OCI-LY1 (cell line): ENCODE measurements around the gene ANKS6.

Experiments
- H2AFZ ChIP-seq: fragments of 200-600 bp; sonication (generic), shearing (Covaris generic); 2 replicates; pipeline ENCODE4 v1.6.0; 2014; ENCODE audit warnings: antibody characterized with exemption, mild to moderate bottlenecking, low read length
- H3F3A ChIP-seq: fragments of 200-600 bp; sonication (generic), shearing (Covaris generic); 2 replicates; pipeline ENCODE4 v1.6.0; 2014; ENCODE audit warnings: mild to moderate bottlenecking, antibody characterized with exemption, low read length, moderate library complexity; ENCODE audit not compliant: insufficient read depth
- H3K27ac ChIP-seq: fragments of 200-600 bp; sonication (generic); 2 replicates; pipeline ENCODE4 v1.5.1; 2014; ENCODE audit warnings: low read length, mixed run types, mild to moderate bottlenecking, low read depth; ENCODE audit not compliant: poor library complexity, severe bottlenecking
- H3K27me3 ChIP-seq: fragments of 200-600 bp; sonication (generic); 2 replicates; pipeline ENCODE4 v1.6.0; 2014; ENCODE audit warnings: antibody characterized with exemption, mild to moderate bottlenecking, low read length, moderate library complexity; ENCODE audit not compliant: insufficient read depth
- H3K36me3 ChIP-seq: fragments of 200-600 bp; sonication (generic); 2 replicates; pipeline ENCODE4 v1.6.1; 2014; ENCODE audit warnings: mild to moderate bottlenecking, antibody characterized with exemption, low read length, moderate library complexity, mixed read lengths; ENCODE audit not compliant: insufficient read depth
- H3K4me1 ChIP-seq: fragments of 200-600 bp; sonication (generic); 2 replicates; pipeline ENCODE4 v1.5.1; 2014; ENCODE audit warnings: mild to moderate bottlenecking, low read length, moderate library complexity; ENCODE audit not compliant: insufficient read depth, severe bottlenecking
- H3K4me2 ChIP-seq: fragments of 200-600 bp; sonication (generic), shearing (Covaris generic); 2 replicates; pipeline ENCODE4 v1.6.1; 2014; ENCODE audit warnings: low read length
- H3K4me3 ChIP-seq: fragments of 200-600 bp; sonication (generic); 2 replicates; pipeline ENCODE4 v1.5.1; 2014; ENCODE audit warnings: low read length, low read depth, mild to moderate bottlenecking, mixed read lengths; ENCODE audit not compliant: poor library complexity, severe bottlenecking
- H3K79me2 ChIP-seq: fragments of 200-600 bp; shearing (Covaris generic); 2 replicates; pipeline ENCODE4 v1.6.1; 2016; ENCODE audit warnings: mixed run types, low read length, mixed read lengths; ENCODE audit not compliant: insufficient read depth
- H3K9ac ChIP-seq: fragments of 200-600 bp; sonication (generic), shearing (Covaris generic); 2 replicates; pipeline ENCODE4 v1.6.1; 2014; ENCODE audit warnings: mild to moderate bottlenecking, low read length, mixed read lengths
- H3K9me2 ChIP-seq: fragments of 200-600 bp; sonication (generic), shearing (Covaris generic); 2 replicates; pipeline ENCODE4 v1.6.1; 2014; ENCODE audit warnings: low read depth, mild to moderate bottlenecking, low read length, mixed read lengths
- H3K9me3 ChIP-seq: fragments of 200-600 bp; shearing (Covaris generic); 2 replicates; pipeline ENCODE4 v1.6.1; 2014; ENCODE audit warnings: low read length, mixed read lengths
- H4K20me1 ChIP-seq: fragments of 200-600 bp; sonication (generic), shearing (Covaris generic); 2 replicates; pipeline ENCODE4 v1.6.0; 2016; ENCODE audit warnings: mild to moderate bottlenecking, low read length; ENCODE audit not compliant: insufficient read depth
- EZH2 ChIP-seq: fragments of 200-600 bp; sonication (generic), shearing (Covaris generic); IDR thresholded peaks from 2 replicates; pipeline ENCODE4 v1.8.0; 2017; ENCODE audit warnings: borderline replicate concordance, mixed run types, mild to moderate bottlenecking, antibody characterized with exemption, low read length, moderate library complexity, mixed read lengths
- TF ChIP-seq, protein P1 (sequence below): fragments of 200-600 bp; sonication (generic), shearing (Covaris generic); IDR thresholded peaks from 2 replicates; pipeline ENCODE4 v1.5.1; 2017; ENCODE audit warnings: mild to moderate bottlenecking, antibody characterized with exemption, low read length, moderate library complexity, mixed read lengths

ANKS6 gene

DNA sequence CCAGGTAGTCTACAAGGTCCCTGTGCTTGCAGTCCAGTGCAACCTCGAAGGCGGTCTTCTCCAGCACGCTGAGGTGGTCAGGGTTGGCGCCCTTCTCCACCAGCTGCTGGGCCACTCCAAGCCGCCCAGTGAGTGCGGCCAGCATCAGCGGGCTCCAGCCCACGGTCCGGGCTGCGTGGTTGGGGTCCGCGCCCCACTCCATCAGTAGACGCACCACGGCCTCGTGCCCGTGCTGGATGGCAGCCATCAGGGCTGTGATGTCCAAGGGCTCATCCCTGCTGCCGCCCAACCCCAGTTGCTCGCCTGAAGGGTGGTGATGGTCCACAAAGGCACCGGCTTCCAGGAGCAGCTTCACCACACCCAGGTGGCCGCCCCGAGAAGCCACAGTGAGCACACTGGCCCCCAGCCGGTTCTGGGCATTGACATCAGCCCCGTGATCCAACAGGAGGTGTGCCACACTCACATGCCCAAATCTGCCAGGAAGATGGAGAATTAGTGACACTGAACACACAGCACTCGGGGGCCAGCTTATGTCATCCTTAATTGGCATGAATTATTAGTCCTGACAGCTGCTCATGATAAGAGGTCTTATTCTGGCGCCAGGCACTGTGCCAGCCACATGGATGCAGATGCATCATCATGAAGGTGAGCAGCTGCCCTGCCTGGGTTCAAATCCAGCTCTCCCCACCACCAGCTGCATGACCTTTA, 6.1 kb downstream of the ANKS6 start:
- H3K79me2 ChIP-seq, result no peaks in the 10 kb centered on the region
- H3K27me3 ChIP-seq, result no peaks in the 10 kb centered on the region
- H4K20me1 ChIP-seq, result no peaks in the 10 kb centered on the region
- H3K4me1 ChIP-seq, result peaks cover 13% of the 10 kb centered on the region
- H3K4me2 ChIP-seq, result no peak overlapping the region
- no peak overlapping the region for H3K9ac ChIP-seq
- no peaks in the 10 kb centered on the region for H3K9me2 ChIP-seq
- no peaks in the 10 kb centered on the region for H3F3A ChIP-seq
- H3K4me3 ChIP-seq, result no peak overlapping the region
- no peaks in the 10 kb centered on the region for H3K9me3 ChIP-seq
- H2AFZ ChIP-seq, result no peak overlapping the region
- H3K36me3 ChIP-seq, result peaks cover 20% of the 10 kb centered on the region; the same call in 1 of the 2 replicates
- TF ChIP-seq EZH2, result no peak
- TF ChIP-seq, protein P1, sequence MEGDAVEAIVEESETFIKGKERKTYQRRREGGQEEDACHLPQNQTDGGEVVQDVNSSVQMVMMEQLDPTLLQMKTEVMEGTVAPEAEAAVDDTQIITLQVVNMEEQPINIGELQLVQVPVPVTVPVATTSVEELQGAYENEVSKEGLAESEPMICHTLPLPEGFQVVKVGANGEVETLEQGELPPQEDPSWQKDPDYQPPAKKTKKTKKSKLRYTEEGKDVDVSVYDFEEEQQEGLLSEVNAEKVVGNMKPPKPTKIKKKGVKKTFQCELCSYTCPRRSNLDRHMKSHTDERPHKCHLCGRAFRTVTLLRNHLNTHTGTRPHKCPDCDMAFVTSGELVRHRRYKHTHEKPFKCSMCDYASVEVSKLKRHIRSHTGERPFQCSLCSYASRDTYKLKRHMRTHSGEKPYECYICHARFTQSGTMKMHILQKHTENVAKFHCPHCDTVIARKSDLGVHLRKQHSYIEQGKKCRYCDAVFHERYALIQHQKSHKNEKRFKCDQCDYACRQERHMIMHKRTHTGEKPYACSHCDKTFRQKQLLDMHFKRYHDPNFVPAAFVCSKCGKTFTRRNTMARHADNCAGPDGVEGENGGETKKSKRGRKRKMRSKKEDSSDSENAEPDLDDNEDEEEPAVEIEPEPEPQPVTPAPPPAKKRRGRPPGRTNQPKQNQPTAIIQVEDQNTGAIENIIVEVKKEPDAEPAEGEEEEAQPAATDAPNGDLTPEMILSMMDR, result no peak
- no peak overlapping the region for H3K27ac ChIP-seq

DNA sequence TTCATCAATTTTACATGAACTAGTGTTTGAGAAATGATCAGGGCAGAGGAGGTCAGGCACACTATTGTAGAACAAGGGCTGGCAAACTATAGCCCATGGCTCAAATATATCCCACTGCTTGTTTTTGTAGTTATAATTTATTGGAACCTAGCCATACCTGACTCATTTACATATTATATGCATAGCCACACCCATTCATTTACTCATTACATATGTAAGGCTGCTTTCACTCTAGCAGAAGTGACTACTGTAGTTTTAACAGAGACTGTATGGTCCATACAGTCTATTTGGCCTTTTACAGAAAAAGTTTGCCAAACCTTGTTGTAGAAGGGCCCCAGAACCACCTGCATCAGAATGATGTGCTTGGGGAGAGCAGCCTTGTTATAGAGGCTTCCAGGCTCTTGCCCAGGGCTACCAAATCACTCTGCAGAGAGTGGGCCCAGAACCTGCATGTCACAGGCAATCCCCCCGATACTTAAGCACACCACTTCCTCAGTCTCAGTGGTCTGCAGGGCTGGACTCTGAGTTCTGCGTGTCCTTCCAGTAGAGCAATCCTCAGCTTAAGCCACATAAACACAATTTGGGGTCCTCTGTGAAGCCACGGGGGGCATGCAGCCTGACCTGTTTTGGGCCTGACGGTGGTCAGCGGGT, 6.7 kb downstream of the ANKS6 start:
- no peaks in the 10 kb centered on the region for H3K9me2 ChIP-seq
- H3K4me1 ChIP-seq, result peaks cover 7% of the 10 kb centered on the region
- no peak overlapping the region for H3K27ac ChIP-seq
- no peaks in the 10 kb centered on the region for H3K27me3 ChIP-seq
- H3K9me3 ChIP-seq, result no peaks in the 10 kb centered on the region
- no peak overlapping the region for H3K4me2 ChIP-seq
- H2AFZ ChIP-seq, result no peak overlapping the region
- H3K4me3 ChIP-seq, result no peak overlapping the region
- no peaks in the 10 kb centered on the region for H4K20me1 ChIP-seq
- H3K9ac ChIP-seq, result no peak overlapping the region
- no peaks in the 10 kb centered on the region for H3F3A ChIP-seq
- H3K79me2 ChIP-seq, result no peaks in the 10 kb centered on the region
- TF ChIP-seq, protein P1, result no peak
- no peak for TF ChIP-seq EZH2
- H3K36me3 ChIP-seq, result peaks cover 20% of the 10 kb centered on the region; the same call in 1 of the 2 replicates

DNA sequence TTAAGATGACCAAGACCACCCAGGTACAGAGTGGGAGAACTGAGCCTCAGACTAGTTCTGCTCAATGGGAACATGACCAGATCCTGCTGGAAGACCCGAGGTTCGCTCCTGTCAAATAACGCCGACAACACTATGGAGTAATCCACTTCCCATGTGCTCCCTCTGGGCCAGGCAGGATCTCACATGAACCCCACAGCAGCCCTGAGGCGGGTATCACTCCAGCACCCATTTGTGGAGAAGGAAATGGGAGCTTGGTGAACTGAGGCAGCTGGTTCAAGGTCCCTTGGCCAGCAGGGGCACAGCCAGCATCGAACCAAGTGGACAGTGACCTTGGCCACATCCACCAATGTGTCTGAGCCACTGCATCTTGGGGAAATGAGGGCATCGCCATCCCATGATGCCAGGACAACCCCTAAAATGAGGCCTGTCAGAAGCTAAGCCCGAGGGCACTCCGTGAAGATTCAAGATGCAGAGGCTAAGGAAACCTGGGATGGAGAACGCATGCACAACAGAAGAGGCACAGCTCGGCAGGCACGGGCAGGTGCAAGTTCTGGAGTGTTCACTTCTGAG, 8.5 kb downstream of the ANKS6 start:
- H3K4me2 ChIP-seq, result no peak overlapping the region
- no peak overlapping the region for H3K4me3 ChIP-seq
- H3F3A ChIP-seq, result no peaks in the 10 kb centered on the region
- peaks cover 26% of the 10 kb centered on the region for H3K36me3 ChIP-seq
- no peak overlapping the region for H3K9ac ChIP-seq
- no peaks in the 10 kb centered on the region for H4K20me1 ChIP-seq
- no peak overlapping the region for H3K27ac ChIP-seq
- H3K9me2 ChIP-seq, result no peaks in the 10 kb centered on the region
- no peak overlapping the region for H2AFZ ChIP-seq
- no peaks in the 10 kb centered on the region for H3K27me3 ChIP-seq
- no peak for TF ChIP-seq EZH2
- TF ChIP-seq, protein P1, result no peak
- H3K79me2 ChIP-seq, result no peaks in the 10 kb centered on the region
- H3K9me3 ChIP-seq, result no peaks in the 10 kb centered on the region
- H3K4me1 ChIP-seq, result peaks cover 4% of the 10 kb centered on the region
